Nephron progenitor cell (in vitro differentiated cells): ENCODE results near the gene CHI3L2.

Experiments
- DNase-seq: peaks from one replicate; pipeline ENCODE4 v3.0.0; 2021
- H3K27ac Mint-ChIP-seq: 2 replicates; pipeline ENCODE4 v1.8.0; 2021; ENCODE audit warnings: mild to moderate bottlenecking, moderate library complexity, mixed read lengths
- H3K27me3 Mint-ChIP-seq: 2 replicates; pipeline ENCODE4 v1.8.0; 2021; ENCODE audit warnings: mild to moderate bottlenecking, low read depth, mixed read lengths; ENCODE audit not compliant: poor library complexity
- H3K36me3 Mint-ChIP-seq: 2 replicates; pipeline ENCODE4 v1.8.0; 2021; ENCODE audit warnings: low read depth, mixed read lengths
- H3K4me1 Mint-ChIP-seq: 2 replicates; pipeline ENCODE4 v1.8.0; 2021; ENCODE audit warnings: mixed read lengths
- H3K4me3 Mint-ChIP-seq: 2 replicates; pipeline ENCODE4 v1.8.0; 2021; ENCODE audit warnings: mild to moderate bottlenecking, moderate library complexity, mixed read lengths
- H3K9me3 Mint-ChIP-seq: 2 replicates; pipeline ENCODE4 v1.8.0; 2021; ENCODE audit warnings: mild to moderate bottlenecking, moderate library complexity, mixed read lengths
- TF ChIP-seq, protein P1 (sequence below): fragments of 200-600 bp; sonication (generic); IDR thresholded peaks from 2 replicates; pipeline ENCODE4 v1.5.0; 2021; ENCODE audit warnings: antibody characterized with exemption

The CHI3L2 gene, protein sequence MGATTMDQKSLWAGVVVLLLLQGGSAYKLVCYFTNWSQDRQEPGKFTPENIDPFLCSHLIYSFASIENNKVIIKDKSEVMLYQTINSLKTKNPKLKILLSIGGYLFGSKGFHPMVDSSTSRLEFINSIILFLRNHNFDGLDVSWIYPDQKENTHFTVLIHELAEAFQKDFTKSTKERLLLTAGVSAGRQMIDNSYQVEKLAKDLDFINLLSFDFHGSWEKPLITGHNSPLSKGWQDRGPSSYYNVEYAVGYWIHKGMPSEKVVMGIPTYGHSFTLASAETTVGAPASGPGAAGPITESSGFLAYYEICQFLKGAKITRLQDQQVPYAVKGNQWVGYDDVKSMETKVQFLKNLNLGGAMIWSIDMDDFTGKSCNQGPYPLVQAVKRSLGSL

DNA sequence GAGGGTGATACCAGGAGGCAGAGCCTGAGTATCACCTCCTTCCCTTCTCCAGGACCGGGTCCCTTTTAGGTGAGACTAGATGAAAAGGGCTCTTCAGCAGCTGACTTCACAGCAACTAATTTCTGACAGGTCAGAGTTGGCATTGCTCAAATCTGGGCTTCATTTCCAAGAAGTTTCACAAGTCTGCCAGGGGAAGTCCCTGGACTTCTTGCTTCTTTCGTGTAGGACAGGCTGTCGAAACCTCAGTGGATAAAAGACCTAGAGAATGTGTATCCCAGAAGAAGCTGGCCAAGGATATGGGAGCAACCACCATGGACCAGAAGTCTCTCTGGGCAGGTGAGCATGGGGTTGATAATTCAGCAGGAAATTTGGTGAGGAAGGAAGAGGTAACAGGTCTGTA is at the start of gene CHI3L2:
Gene CHI3L2, plus strand, starts transcription at position 280 of the 400 bp plus-strand sequence. Its CDS starts 17 bp downstream, at position 297.
- no peak for DNase-seq
- Mint-ChIP-seq H3K27ac (peak within 1 kb of the TSS; percentile 29), H3K9me3 (no peaks in the 10 kb centered on the region), H3K36me3 (no peaks in the 10 kb centered on the region), H3K27me3 (peaks cover 11% of the 10 kb centered on the region), H3K4me3 (no peak within 1 kb of the TSS), H3K4me1 (no peaks in the 10 kb centered on the region)
- TF ChIP-seq, protein P1, sequence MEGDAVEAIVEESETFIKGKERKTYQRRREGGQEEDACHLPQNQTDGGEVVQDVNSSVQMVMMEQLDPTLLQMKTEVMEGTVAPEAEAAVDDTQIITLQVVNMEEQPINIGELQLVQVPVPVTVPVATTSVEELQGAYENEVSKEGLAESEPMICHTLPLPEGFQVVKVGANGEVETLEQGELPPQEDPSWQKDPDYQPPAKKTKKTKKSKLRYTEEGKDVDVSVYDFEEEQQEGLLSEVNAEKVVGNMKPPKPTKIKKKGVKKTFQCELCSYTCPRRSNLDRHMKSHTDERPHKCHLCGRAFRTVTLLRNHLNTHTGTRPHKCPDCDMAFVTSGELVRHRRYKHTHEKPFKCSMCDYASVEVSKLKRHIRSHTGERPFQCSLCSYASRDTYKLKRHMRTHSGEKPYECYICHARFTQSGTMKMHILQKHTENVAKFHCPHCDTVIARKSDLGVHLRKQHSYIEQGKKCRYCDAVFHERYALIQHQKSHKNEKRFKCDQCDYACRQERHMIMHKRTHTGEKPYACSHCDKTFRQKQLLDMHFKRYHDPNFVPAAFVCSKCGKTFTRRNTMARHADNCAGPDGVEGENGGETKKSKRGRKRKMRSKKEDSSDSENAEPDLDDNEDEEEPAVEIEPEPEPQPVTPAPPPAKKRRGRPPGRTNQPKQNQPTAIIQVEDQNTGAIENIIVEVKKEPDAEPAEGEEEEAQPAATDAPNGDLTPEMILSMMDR = no peak

DNA sequence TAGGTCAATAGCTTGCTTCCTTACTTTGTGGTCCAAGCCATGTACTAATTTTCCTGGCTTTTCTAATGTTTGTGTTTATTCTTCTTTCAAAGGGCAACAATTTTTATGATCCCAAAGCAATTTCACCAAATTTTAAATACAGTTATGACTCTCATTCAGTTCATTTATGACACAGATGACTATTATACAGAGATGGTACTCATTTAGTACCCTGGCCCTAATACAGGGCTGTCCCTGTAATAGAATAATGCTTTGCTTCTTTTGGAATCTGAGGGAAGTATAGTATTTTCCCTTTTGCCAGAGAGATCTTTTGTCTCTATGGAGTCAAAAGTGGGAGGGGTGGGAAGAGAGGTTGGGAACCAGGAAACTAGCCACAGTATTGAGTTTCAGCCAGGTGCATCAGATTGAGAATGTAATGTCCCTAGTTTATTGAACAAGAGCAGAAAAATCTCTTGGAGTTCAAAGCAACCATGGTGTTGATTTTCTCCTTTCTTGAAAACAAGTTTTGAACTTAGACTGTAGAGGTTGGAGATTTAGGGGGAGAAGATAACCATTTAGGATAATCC is 47.5 kb upstream of the CHI3L2 start:
- Mint-ChIP-seq H3K36me3 (peaks cover 64% of the 10 kb centered on the region), H3K4me1 (peaks cover 5% of the 10 kb centered on the region), H3K27ac (no peak overlapping the region), H3K9me3 (no peaks in the 10 kb centered on the region), H3K27me3 (no peaks in the 10 kb centered on the region), H3K4me3 (no peak overlapping the region)
- TF ChIP-seq, protein P1 = no peak
- no peak for DNase-seq

DNA sequence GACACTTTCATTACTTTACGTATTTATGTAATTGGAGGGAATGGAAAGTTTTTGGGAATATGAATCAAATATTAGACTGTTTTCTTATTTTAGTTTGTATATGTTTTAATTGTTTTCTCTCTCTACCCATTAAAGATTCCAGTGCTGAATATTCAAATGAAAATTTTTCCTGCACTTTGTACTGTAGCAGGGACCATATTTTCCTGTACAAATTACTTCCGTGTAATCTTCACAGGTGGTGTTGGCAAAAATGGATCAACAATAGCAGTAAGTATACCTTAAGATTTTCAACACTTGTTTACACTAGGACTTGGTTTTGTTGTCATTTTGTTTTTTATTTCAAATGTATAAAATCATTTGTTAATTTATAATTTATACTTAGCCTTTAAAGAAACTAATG is 45.5 kb upstream of the CHI3L2 start:
- Mint-ChIP-seq H3K4me3 (no peak overlapping the region), H3K27ac (no peak overlapping the region), H3K4me1 (peaks cover 2% of the 10 kb centered on the region), H3K9me3 (no peaks in the 10 kb centered on the region), H3K27me3 (no peaks in the 10 kb centered on the region), H3K36me3 (peaks cover 61% of the 10 kb centered on the region)
- no peak for DNase-seq
- TF ChIP-seq, protein P1 = no peak

DNA sequence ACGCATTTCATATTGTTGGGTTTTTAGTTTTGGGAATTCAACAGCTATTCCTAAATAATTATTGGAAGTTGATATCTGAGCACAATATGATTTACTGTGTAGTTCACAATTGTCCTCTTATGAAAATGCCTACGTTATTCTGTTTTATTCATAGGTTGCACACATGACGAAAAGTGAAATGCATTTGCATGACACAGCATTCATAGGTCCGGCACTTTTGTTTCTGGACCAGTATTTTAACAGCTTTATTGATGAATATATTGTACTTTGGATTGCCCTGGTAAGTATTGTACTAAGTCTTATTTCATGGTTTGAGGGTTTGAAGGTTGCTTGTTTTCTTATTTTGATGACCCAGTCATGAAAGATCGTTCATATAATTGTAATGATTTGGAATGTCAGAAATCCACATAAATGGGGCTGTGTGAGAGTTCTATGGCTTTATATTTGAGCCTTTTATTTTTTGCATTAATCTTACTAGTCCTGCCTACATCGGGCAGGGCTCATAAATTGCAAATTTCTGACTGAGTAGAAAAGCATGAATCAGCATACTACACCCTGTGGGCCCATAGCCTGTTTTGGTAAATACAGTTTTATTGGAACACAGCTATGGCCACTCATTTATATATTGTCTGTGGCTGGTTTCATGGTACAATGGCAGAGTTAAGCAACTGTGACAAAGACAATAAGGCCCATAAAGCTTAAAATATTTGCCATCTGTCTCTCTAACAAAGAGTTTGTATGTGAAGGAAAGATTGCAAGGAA is 44.0 kb upstream of the CHI3L2 start:
- Mint-ChIP-seq H3K4me3 (no peak overlapping the region), H3K27ac (no peak overlapping the region), H3K4me1 (no peaks in the 10 kb centered on the region), H3K36me3 (peaks cover 64% of the 10 kb centered on the region), H3K27me3 (no peaks in the 10 kb centered on the region), H3K9me3 (no peaks in the 10 kb centered on the region)
- TF ChIP-seq, protein P1 = no peak
- DNase-seq = no peak

DNA sequence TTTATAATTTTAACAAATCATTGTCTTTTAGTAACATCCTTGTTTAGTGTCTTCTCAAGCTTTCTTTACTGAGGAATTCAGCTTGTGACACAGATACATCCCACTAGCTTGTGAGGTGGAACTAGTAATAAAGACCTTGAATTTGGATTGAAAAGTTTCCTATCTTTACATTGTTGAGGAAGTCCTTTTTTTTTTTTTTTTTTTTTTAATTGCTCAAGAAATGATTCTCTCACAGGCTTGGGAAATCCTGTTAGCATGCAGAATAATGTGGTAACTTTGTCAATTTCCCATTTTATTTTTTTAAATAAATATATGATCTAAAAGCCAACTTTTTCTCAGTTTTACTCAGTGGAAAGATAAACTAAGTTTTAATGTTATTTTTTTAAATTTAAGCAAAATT is 42.9 kb upstream of the CHI3L2 start:
- H3K9me3 Mint-ChIP-seq = no peaks in the 10 kb centered on the region
- no peak overlapping the region for H3K4me3 Mint-ChIP-seq
- TF ChIP-seq, protein P1 = no peak
- no peak for DNase-seq
- no peaks in the 10 kb centered on the region for H3K27me3 Mint-ChIP-seq
- H3K27ac Mint-ChIP-seq = no peak overlapping the region
- H3K4me1 Mint-ChIP-seq = no peaks in the 10 kb centered on the region
- H3K36me3 Mint-ChIP-seq = peaks cover 67% of the 10 kb centered on the region
